ENCODE data around the gene CD1D.
"Not testable (repeated sequence)": the region's sequence is repeated elsewhere in the genome, so short reads cannot be mapped to it uniquely, and the experiment has no call there.

CD1D gene

DNA sequence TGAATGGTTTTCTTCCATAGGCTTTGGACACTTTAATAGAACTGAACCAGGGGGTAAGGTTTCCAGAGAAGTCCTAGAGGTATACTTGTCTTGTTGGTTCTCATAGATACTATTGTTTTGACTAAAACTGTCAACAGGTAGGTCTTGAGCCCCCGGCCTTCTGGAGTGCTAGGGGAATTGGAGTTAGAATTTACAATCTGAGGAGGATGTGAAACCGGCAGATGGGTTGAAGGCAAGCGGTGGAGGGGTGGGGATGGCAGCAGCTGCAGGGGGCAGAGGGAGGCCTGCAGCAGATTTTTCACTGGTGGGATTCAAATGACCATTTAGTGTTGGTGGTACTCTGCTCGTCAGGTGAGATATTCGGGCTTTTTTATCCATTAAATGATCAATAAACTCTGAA is 4.3 kb upstream of the CD1D start:
- no peak for DNase-seq (ENCODE audit: low spot score)

DNA sequence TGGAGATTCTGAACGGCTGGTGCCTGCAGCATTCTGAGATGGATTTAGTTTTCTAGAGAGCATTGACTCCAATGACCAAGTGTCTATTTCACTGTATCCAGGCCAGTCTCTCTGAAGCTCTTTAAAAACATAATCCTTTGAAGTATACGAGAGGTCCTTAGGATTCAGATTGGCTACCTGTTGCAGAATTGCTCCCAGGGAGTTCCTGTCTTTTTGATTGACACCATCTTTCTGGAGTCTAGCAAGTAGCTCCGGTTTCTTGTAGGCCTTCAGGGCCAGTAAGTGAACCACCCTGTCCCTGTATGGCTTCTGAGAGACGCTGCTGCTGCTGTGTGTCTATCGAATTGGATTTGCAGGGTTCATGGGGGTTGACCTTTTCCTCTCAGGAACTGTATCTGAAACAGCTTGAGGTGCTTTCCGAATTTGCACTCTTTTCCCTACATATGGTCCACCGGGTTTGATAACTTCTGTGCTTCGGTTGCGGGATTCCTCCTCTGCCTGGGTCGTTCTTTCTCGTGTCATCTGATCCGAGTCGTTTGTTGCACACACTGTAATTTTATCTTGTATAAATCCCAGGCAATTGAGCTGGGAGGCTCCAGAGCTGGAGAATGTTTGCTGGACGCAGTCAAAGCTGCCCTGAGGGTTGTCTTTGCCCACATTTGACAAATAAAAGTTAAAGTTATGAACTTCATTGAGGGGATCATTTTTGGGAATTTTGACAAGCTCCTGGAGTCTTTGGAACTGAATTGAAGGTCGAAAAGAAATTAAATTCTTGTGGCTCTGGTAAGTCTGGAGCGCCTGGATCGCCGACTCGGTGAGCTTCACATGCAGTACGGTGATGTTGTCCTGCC is 3.6 kb upstream of the CD1D start:
- not testable (repeated sequence) for DNase-seq (ENCODE audit: low spot score)

DNA sequence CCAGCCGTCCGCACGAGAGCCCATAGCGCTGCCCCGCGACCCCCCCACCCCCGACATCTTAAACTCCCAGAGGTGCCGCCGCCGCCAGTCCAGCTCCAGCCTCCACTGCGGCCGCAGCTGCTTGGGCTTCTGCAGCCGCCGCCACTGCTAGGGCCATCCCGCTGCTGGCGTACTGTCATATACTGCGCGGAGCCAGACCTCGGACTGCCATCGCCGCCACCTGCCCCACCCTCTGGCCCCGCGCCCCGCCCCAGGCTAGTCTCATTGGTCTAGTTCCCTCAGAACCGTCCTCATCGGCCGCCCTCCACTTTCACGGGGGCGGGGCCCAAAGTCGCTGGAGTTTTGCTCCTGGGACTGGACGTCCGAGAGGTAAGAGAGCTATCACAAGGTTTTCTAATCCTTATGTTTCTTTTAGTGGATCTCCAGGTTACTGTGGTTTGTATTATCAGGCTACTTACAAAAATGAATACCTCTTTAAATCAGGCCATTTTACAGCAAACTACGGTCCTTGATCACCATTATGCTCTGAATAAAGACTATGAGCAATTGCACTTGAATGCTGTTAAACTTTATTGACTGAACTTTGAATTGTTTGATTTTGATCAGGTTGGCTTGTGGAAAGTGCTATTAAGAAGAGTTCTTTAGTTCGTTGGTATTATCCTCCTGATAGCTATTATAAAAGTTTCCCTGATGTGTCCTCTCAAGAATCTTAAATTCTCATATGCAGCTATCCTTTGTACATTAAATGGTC is 2.8 kb upstream of the CD1D start:
- peak; percentile 82 for DNase-seq (ENCODE audit: low spot score)

DNA sequence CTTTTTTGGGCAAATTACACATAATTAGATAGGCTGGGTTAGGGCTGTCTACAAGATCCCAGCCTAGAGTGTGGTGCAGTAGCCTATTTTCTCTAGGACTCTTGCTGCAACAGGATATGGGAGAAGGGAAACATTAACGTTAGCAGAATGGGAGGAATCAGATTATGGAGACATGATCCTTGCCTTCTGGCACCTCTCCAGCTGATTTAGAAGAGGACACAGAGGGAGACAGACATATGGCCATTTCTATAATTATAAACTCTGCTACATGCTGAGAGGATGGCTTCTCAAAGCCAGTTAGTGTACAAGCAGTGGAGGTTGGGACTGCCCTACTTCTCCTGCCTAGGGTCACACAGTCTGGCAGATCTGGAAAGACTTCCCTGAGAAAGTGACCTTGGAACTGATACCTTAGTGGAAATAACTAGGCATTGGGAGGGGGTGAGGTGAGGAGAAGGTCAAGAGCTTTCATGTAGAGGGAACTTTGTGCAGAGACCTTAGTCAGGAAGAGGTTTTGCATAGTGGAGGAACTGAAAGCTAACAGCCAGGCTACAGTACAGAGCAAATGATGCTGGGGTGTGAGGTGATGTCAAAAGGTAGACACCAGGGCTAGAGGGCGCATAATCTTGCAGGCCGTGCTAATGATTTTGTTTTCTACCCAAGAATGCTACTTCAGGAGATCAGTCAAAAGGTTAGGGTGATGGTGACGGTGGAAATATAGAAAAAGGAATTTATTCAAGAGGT is 1.2 kb upstream of the CD1D start:
- peak; percentile 11 for DNase-seq (ENCODE audit: low spot score)

DNA sequence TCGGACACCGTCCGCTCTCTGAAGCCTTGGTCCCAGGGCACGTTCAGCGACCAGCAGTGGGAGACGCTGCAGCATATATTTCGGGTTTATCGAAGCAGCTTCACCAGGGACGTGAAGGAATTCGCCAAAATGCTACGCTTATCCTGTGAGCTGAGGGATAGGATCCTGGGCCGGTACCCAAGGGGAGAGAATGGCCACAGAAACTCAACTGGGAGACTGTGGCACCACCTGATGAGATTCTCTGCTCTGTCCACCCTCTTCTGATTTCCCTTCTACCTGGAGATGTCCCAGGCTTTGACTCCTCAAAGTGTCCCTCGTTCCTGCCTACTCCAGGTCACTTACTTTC is 855 bp downstream of the CD1D start:
- DNase-seq (ENCODE audit: low spot score), result no peak

DNA sequence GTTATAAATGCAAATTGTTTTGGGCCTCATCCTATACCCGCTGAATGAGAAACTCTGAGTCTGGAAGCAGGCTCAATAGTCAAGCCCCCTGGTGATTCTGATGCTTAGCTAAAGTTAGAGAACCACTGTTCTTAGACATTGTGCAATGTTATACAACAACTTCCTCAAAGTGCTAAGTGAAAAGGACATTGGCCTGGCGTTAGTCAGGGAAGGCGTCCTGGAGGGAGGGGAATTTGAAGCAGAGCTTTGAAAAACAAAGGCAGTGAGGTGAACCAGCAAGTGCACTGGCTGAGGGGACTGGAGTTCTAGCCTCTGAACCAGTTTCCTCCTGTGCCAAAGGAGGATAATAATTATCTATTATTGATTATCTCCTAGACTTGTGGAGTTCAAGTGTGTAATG is 5.1 kb downstream of the CD1D start:
- peak; percentile 23 for DNase-seq (ENCODE audit: low spot score)

DNA sequence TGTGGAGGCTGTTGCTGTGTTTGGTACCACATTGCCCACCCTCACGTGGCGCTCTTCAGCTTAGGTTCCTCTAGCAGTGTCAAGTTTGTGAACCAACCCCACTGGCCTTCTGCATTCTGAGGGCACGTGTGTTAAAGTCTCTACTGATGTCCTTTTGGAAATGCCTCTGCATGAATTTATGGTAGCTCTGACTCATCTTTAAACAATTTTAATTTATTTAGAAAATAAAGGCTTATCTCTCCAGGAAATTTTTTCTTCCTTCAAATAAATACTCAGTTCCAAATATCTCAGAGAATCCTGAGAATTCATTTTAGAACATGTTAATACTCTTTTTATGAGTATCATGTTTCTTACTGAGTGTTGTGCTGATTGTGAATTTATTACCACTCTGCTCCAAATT is 5.5 kb downstream of the CD1D start:
- DNase-seq (ENCODE audit: low spot score), result no peak

DNA sequence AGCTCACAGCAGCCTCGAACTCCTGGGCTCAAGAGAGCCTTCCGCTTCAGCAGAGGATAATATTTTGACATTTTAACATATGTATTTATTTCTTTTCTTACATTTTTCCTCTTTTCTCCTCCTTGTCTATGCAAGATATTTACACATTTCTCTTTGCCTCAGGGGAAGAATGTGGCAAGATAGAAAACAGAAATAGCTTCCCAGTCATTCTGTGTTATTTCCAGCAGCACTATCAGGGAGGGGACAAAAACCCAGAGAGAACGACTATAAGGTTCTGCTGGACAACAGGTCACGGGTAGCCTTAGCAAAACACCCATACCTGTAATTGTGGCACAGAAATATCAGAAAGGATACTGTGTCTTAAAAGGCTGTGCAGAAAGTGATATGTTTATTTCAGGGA is 7.9 kb downstream of the CD1D start:
- DNase-seq (ENCODE audit: low spot score), result no peak

DNA sequence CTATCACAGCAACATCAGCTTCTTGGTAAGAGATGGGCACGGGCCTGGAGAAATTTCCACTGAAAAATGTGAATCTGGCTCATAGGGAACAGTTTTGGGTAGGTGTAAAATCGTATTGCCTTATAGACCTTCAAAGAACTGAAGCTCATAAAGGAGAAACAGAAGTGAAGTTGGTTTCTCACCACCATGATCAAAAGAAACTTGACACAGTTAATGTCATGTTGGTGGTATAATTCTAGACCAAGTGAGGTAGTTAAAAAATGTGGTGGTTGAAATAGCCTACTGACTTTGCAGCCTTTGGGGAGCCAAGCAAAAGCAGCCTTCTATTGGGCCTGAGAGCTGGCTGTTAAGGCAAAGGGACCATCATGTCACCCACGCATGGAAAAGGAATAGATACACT is 8.9 kb downstream of the CD1D start:
- DNase-seq (ENCODE audit: low spot score), result no peak

DNA sequence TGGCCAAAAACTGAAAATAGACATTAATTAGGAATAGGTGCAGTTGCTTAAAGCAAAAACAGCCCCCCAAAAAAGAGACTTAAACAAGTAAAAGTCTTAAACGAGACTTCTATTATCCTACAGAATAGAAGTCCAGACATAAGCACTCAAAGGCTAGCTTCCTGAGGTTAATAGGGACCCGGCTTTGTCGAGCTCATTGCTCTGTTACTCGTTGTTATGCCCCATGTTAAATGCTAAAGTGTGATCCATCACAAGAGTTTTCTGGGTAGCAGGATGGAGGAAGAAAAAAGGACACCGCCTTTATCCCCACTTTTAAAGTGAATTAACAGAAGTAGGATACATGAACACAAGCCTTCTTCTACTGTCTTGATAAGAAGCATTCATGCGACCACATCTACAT is 10.6 kb downstream of the CD1D start:
- DNase-seq (ENCODE audit: low spot score), result no peak

DNA sequence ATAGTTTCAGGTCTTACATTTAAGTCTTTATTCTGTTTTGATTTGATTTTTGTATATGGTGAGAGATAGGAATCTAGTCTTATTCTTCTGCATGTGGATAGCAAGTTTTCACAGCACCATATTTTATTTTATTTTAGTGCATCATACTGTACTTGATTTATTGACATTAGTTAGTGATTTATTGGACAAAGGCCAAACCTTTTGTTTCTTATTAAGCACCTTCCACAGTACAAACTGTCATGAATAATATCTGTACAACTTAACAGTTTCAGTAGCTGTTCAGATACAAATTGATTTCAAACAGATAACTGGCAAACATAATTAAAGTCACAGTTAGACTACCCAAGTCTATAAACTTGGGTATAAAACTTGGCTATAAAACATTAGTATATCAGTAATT is 15.8 kb downstream of the CD1D start:
- DNase-seq (ENCODE audit: low spot score), result no peak

DNA sequence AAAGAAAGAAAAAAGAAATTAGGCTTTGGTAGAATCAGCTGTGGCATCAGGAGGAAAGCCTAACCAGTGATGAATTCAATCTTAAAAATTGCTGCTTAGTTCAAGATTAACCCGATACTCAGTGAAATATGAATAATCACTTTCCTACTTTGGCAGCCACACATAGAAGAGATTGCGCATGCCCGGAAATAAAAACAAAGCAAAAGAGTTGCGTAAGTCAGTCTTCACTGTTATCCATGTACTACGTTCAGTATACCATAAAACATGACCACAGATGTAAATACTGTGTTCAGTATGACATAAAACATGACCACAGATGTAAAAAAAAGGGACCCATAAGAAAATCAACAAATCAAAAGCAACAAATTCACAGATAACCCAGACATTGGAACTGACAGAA is 19.2 kb downstream of the CD1D start:
- DNase-seq (ENCODE audit: low spot score), result no peak

DNA sequence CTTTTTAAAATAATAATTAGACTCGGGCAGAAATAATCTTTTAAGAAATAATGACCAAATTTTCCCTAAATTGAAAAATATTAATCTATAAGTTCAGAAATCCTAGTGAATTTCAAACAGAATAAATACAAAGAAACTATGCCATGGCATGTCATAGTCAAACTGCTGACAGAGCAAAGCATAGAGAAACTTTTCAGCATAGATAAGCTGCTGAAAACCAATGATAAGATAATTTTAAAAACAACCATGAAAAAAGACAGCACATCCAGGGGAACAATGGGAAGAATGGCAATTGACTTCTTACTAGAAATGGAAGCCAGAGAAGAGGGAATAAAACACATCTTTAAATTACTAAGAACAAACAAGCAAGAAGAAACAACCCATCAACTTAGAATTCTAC is 19.8 kb downstream of the CD1D start:
- no peak for DNase-seq (ENCODE audit: low spot score)

DNA sequence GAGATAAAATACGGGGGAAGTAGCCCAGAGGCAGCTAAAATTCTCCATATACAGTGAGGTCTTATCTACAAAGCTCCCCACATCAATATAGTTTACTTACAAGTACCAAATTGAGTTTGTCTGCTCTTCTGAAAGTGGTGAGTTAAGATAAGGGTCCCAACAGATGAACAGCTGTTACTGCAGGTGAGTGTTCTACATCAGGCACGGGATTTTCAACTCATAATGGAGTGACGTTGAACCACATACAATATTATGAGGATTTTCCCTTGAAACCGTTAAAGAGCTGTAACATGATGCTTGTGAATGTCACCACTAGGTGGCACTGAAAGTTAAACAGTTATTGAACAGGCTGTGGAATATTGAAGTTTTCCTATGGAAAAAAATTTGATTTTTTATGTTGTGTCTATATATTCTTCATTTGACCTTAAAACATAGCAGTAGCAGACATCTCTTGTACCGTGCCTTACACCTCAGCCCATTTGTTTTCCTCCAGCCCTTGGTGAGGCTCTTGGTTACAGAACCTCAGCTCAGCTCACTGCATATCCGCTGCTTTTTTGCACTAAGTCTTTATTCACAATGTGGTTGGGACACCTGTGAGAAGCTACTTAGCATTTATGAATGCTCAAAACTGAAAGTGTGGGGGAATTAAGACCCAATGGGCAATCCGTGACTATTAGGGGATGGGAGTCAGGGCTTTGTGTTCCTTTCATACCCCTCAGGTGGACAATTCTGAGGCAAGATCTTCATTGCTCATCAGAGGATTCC is 23.2 kb downstream of the CD1D start:
- peak; percentile 86 for DNase-seq (ENCODE audit: low spot score)

DNA sequence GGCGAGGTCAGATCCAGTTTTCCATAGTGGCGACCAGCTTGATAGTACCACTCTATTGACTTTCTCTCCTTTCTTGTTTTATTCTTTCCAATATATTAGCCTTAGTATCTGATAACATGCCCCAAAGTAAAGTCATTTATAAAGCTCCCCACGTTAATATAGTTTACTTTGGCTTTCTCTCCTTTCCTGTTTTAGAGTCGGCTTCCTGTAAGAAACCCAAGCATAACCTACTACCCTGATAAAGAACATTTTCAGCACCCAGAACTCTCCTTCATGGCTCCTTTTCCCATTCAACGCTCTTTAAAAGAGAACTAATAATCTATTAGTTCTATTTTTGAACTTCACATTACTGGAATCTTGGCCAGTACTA is 23.7 kb downstream of the CD1D start:
- no peak for DNase-seq (ENCODE audit: low spot score)

DNA sequence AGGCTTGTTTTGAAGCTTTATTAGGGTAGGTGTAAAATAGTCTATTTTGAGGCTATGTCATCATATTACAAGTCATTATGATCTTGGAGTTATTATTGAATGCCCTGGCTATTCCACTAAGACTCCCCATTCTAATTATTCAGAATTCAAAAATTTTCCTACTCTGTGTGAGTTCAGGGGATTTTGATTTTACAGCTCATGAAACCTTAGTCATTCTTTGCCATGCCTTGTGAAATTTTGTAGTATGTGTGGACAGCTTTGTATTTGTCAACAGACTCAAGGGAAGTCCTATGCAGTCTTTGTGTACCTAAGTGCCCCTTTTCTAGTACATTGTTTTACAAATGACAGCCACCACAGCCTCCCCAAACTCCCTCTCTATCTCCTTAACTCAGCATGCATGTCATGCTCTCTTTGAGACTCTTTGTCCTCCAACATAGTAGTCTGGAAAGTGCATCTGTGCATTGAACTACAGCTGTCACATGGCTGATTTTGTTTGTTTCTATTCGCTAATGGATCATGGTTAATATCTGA is 28.0 kb downstream of the CD1D start:
- no peak for DNase-seq (ENCODE audit: low spot score)

DNA sequence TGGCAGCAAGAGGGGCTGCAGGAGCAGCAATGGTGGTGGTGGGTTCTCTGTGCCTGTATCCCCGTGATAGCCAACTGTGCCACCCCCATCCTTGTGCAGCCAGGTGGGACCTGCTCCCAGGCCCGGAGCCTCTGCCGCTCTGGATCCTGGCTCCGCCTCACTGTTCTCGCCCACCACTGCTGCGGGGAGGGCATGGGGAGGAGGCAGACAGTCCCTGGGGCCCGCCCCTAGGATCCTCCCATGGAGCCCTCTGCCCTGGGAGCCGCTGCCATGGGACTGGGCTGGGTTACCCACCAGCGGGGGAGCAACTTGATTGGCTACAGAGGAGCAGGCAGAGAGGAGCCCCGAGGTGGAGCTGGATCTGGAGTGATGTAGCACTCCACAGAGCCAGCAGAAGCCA is 31.6 kb downstream of the CD1D start:
- DNase-seq (ENCODE audit: low spot score), result no peak

DNA sequence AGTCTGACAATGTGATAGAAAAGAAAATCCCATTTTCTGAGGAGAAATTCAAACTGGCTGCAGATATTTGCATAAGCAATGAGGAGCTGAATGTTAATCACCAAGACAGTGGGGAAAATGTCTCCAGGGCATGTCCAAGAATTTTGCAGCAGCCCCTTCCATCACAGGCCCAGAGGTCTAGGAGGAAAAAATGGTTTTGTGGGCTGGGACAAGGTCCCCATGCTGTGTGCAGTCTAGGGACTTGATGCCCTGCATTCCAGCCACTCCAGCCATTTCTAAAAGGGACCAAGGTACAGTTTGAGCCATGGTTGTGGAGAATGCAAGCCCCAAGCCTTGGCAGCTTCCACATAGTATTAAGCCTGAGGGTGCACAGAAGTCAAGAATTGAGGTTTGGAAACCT is 42.8 kb downstream of the CD1D start:
- DNase-seq (ENCODE audit: low spot score), result not testable (repeated sequence)

DNA sequence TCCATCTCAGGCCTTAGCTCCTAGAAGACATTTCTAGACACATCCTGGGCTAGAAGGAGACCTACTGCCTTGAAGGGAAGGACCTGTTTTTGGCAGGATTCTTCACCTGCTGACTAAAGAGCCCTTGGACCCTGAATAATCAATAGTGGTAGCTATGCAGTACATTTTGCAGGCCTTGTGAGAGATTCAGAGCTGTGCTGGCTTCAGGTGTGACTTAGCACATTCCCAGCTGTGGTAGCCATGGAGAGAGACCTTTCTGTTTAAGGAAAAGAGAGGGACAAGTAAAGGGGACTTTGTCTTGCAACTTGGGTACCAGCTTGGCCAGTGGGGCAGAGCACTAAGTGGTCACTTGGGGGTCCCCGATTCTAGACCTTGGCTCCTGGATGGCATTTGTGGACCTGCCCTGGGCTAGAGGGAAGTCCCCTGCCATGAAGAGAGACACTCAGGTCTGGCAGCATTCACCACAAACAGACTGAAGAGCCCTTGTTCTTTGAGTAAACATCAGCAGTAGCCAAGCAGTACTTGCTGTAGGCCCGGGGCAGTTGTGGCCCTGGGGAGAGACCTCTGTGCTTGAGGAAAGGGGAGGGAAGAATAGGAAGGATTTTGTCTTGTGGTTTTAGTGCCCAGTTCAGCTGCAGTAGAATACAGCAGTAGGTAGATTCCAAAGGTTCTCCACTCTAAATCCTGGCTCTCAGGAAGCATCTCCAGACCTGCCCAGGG is 47.4 kb downstream of the CD1D start:
- no peak for DNase-seq (ENCODE audit: low spot score)

Measured in Ammon's horn (tissue), 1 donor.